Measurements from ENCODE around the gene AMY2B. TPM values are rescaled to one million over a fixed set of nuclear protein-coding genes. Genes with fewer than 3 reads are reported as not detected.

The AMY2B gene
- total RNA-seq, 1 experiment from 2014 or later, result 0.98 TPM

- POLR2A ChIA-PET (ENCODE audit: unreplicated experiment), result no interaction called here
- TF ChIP-seq EZH2 (IDR thresholded peaks at IDR 0.05; ENCODE audit: low read length, unreplicated experiment) (no peak), EZH2phosphoT487 (IDR thresholded peaks at IDR 0.05; ENCODE audit: borderline replicate concordance, low read length) (no peak)
- TF ChIP-seq, protein P1, sequence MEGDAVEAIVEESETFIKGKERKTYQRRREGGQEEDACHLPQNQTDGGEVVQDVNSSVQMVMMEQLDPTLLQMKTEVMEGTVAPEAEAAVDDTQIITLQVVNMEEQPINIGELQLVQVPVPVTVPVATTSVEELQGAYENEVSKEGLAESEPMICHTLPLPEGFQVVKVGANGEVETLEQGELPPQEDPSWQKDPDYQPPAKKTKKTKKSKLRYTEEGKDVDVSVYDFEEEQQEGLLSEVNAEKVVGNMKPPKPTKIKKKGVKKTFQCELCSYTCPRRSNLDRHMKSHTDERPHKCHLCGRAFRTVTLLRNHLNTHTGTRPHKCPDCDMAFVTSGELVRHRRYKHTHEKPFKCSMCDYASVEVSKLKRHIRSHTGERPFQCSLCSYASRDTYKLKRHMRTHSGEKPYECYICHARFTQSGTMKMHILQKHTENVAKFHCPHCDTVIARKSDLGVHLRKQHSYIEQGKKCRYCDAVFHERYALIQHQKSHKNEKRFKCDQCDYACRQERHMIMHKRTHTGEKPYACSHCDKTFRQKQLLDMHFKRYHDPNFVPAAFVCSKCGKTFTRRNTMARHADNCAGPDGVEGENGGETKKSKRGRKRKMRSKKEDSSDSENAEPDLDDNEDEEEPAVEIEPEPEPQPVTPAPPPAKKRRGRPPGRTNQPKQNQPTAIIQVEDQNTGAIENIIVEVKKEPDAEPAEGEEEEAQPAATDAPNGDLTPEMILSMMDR (conservative IDR thresholded peaks at IDR 0.05; ENCODE audit: low read depth, low read length), result no peak
- Histone ChIP-seq H3K9me3 (ENCODE audit: low read length) (no peaks in the 10 kb centered on the region), H3K27me3 (ENCODE audit: low read length) (no peaks in the 10 kb centered on the region), H3K9me2 (replicated peaks; ENCODE audit: low read length) (no peaks in the 10 kb centered on the region), H3K4me2 (ENCODE audit: low read length) (no peak overlapping the region), H3K9ac (ENCODE audit: low read length) (no peak overlapping the region), H3K79me2 (ENCODE audit: low read length) (no peaks in the 10 kb centered on the region), H3K4me3 (ENCODE audit: low read length) (no peak overlapping the region), H3F3A (ENCODE audit: low read length, unreplicated experiment) (no peaks in the 10 kb centered on the region), H3K4me1 (ENCODE audit: insufficient read depth, low read length) (no peaks in the 10 kb centered on the region), H2AFZ (ENCODE audit: low read length) (no peak overlapping the region), H3K36me3 (ENCODE audit: low read depth, low read length) (no peaks in the 10 kb centered on the region), H4K20me1 (ENCODE audit: low read length) (no peaks in the 10 kb centered on the region), H3K27ac (ENCODE audit: low read length) (no peak overlapping the region)
- intact Hi-C loops (cut with micrococcal nuclease), result no loop called here
- DNase-seq (no peak), ATAC-seq (no peak)
- CTCF ChIA-PET, result no interaction called here
- no TSS peak for BruUV-seq (replicated peaks)
Observed at GRCh38 chr1:103561643-103562395, 9.6 kb upstream of the AMY2B start.

DNA sequence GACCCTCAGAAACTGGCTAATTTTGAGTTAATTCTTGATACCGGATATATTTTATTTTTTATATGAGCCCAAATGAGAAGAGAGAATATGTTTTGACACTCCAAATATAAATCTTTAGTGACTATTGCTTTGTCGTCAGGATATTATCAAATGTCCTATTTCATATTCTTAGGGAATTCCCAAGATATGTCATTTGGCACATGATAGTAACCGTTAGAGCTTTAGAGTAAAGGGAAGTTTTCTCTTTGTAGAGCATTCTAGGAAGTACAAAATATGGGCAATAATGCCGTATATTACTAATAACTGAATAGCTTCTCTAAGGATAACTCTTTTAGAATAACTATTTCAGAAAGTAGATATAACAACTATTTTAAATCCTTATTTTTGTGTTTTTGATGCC is 8.3 kb upstream of the AMY2B start:
- no peak for DNase-seq
- intact Hi-C loops (cut with micrococcal nuclease), result no loop called here
- CTCF ChIA-PET, result no interaction called here

DNA sequence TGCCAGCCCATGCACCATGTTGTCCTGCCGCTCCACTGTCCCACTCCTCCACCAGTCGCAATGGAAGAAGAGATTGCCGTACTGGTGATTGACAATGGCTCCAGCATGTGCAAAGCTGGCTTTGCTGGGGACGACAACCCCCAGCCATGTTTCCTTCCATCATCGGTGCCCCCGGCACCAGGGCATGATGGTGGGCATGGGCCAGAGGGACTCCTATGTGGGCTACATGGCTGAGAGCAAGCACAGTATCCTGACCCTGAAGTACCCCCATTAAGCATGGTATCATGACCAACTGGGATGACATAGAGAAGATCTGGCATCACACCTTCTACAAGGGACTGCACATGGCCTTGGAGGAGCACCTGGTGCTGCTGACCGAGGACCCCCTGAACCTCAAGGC is 1.9 kb upstream of the AMY2B start:
- no peaks in the 10 kb centered on the region for H3K4me1 ChIP-seq (ENCODE audit: insufficient read depth, low read length)
- no peak for DNase-seq
- ChIA-PET CTCF (no interaction called here), POLR2A (ENCODE audit: unreplicated experiment) (no interaction called here)
- TF ChIP-seq, protein P1 (conservative IDR thresholded peaks at IDR 0.05; ENCODE audit: low read depth, low read length), result no peak
- TF ChIP-seq EZH2 (IDR thresholded peaks at IDR 0.05; ENCODE audit: low read length, unreplicated experiment) (no peak), EZH2phosphoT487 (IDR thresholded peaks at IDR 0.05; ENCODE audit: borderline replicate concordance, low read length) (no peak)
- H3K36me3 ChIP-seq (ENCODE audit: low read depth, low read length), result no peaks in the 10 kb centered on the region
- intact Hi-C loops (cut with micrococcal nuclease), result no loop called here
- no peak overlapping the region for H3K27ac ChIP-seq (ENCODE audit: low read length)
- no TSS peak for BruUV-seq (replicated peaks)
- H3K4me2 ChIP-seq (ENCODE audit: low read length), result no peak overlapping the region
- no peaks in the 10 kb centered on the region for H3K9me2 ChIP-seq (replicated peaks; ENCODE audit: low read length)
- H2AFZ ChIP-seq (ENCODE audit: low read length), result no peak overlapping the region
- no peaks in the 10 kb centered on the region for H4K20me1 ChIP-seq (ENCODE audit: low read length)
- H3F3A ChIP-seq (ENCODE audit: low read length, unreplicated experiment), result no peaks in the 10 kb centered on the region
- H3K9me3 ChIP-seq (ENCODE audit: low read length), result no peaks in the 10 kb centered on the region
- no peak for ATAC-seq
- no peak overlapping the region for H3K4me3 ChIP-seq (ENCODE audit: low read length)
- 0 out of 2 replicates have a peak, but pooled peaks cover 5% of the 10 kb centered on the region for H3K27me3 ChIP-seq (ENCODE audit: low read length)
- H3K79me2 ChIP-seq (ENCODE audit: low read length), result no peaks in the 10 kb centered on the region
- no peak overlapping the region for H3K9ac ChIP-seq (ENCODE audit: low read length)

More for the DNA sequence above, 8.3 kb upstream of the AMY2B start:
- H3K4me1 ChIP-seq (ENCODE audit: insufficient read depth, low read length), result no peaks in the 10 kb centered on the region
- H3K4me3 ChIP-seq (ENCODE audit: low read length), result no peak overlapping the region
- no peak overlapping the region for H2AFZ ChIP-seq (ENCODE audit: low read length)
- no peaks in the 10 kb centered on the region for H3K9me3 ChIP-seq (ENCODE audit: low read length)
- no peak overlapping the region for H3K4me2 ChIP-seq (ENCODE audit: low read length)
- no peak overlapping the region for H3K27ac ChIP-seq (ENCODE audit: low read length)
- no peaks in the 10 kb centered on the region for H3K27me3 ChIP-seq (ENCODE audit: low read length)
- no peak overlapping the region for H3K9ac ChIP-seq (ENCODE audit: low read length)
- TF ChIP-seq EZH2phosphoT487 (IDR thresholded peaks at IDR 0.05; ENCODE audit: borderline replicate concordance, low read length), result no peak
- TF ChIP-seq EZH2 (IDR thresholded peaks at IDR 0.05; ENCODE audit: low read length, unreplicated experiment), result no peak
- H3K79me2 ChIP-seq (ENCODE audit: low read length), result no peaks in the 10 kb centered on the region
- POLR2A ChIA-PET (ENCODE audit: unreplicated experiment), result no interaction called here
- no peak for ATAC-seq
- no peaks in the 10 kb centered on the region for H4K20me1 ChIP-seq (ENCODE audit: low read length)
- no TSS peak for BruUV-seq (replicated peaks)
- no peaks in the 10 kb centered on the region for H3K9me2 ChIP-seq (replicated peaks; ENCODE audit: low read length)
- H3F3A ChIP-seq (ENCODE audit: low read length, unreplicated experiment), result no peaks in the 10 kb centered on the region
- H3K36me3 ChIP-seq (ENCODE audit: low read depth, low read length), result no peaks in the 10 kb centered on the region
